Measurements from ENCODE around the gene EPB41.

EPB41 gene

DNA sequence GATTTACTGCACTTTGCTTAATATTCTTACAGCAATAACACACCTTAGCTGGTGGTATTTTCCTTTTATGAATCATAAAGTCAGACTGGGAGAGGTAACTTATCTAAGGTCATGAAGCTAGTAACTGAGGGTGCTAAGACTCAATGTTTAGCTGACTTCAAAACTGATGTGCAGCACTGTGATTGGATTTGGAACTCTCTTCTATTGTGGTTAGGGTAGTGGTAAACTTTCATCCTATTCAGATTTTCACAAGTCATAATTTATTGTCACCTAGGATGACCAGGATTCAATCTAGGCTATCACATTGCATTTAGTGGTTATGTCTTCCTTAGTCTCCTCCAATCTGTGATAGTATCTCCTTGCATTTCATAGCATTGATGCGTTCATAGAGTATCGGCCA is 18.9 kb downstream of the EPB41 start:
- no peaks in the 10 kb centered on the region for H3K36me3 ChIP-seq (ENCODE audit: control insufficient read depth, insufficient read depth, low read length)

DNA sequence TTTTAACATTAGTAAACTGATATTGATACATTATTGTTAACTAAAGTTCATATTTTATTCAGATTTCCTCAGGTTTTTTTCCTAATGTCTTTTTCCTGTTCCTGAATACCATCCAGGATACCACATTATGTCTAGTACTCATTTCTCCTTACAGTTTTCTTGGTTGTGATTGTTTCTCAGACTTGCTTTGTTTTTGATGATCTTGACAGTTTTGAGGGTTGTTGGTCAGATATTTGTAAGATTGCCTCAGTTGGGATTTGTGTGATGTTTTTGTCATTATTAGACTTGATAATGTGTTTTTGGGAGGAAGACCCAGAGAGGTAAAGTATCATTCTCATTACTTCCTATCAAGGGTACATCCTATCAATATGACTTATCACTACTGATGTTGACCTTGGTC is 19.5 kb downstream of the EPB41 start:
- Histone ChIP-seq H2BK5ac (ENCODE audit: low read length) (no peak overlapping the region), H3K79me1 (ENCODE audit: low read length) (no peaks in the 10 kb centered on the region), H3K23ac (ENCODE audit: low read length) (no peak overlapping the region), H3K4ac (ENCODE audit: low read depth, low read length) (no peak overlapping the region), H3K9ac (ENCODE audit: low read length) (no peak overlapping the region), H2BK120ac (ENCODE audit: low read depth, low read length) (no peak overlapping the region), H3K4me2 (ENCODE audit: low read length) (no peak overlapping the region), H3K36me3 (ENCODE audit: control insufficient read depth, insufficient read depth, low read length) (no peaks in the 10 kb centered on the region), H3K56ac (ENCODE audit: low read length) (no peak overlapping the region), H3K79me2 (ENCODE audit: control insufficient read depth, insufficient read depth, low read length) (no peaks in the 10 kb centered on the region), H3K4me1 (ENCODE audit: control insufficient read depth, low read depth, low read length) (no peaks in the 10 kb centered on the region), H3K27me3 (ENCODE audit: insufficient read depth, low read length, poor library complexity) (no peaks in the 10 kb centered on the region), H4K5ac (ENCODE audit: low read length) (no peak overlapping the region), H3K27ac (ENCODE audit: low read depth, low read length) (no peak overlapping the region), H2AK5ac (ENCODE audit: low read length) (no peak overlapping the region), H3K4me3 (ENCODE audit: low read length) (no peak overlapping the region), H4K8ac (ENCODE audit: low read depth, low read length) (no peak overlapping the region), H3K18ac (ENCODE audit: low read length) (no peak overlapping the region), H2BK15ac (replicated peaks; ENCODE audit: low read depth) (no peak overlapping the region)
- DNase-seq, result no peak

More for the DNA sequence above, 18.9 kb downstream of the EPB41 start:
- H2BK15ac ChIP-seq (replicated peaks; ENCODE audit: low read depth), result no peak overlapping the region
- H2BK120ac ChIP-seq (ENCODE audit: low read depth, low read length), result no peak overlapping the region
- H3K4me3 ChIP-seq (ENCODE audit: low read length), result no peak overlapping the region
- H2AK5ac ChIP-seq (ENCODE audit: low read length), result no peak overlapping the region
- H3K4ac ChIP-seq (ENCODE audit: low read depth, low read length), result no peak overlapping the region
- no peaks in the 10 kb centered on the region for H3K79me1 ChIP-seq (ENCODE audit: low read length)
- H3K18ac ChIP-seq (ENCODE audit: low read length), result no peak overlapping the region
- no peak overlapping the region for H3K23ac ChIP-seq (ENCODE audit: low read length)
- WGBS (ENCODE audit: extremely low coverage, insufficient coverage, low lambda C conversion rate), result no CpG with 5 or more reads among the region's 2 CpGs
- DNase-seq, result no peak
- no peak overlapping the region for H3K56ac ChIP-seq (ENCODE audit: low read length)
- H3K4me1 ChIP-seq (ENCODE audit: control insufficient read depth, low read depth, low read length), result peaks cover under 1% of the 10 kb centered on the region
- no peak overlapping the region for H4K8ac ChIP-seq (ENCODE audit: low read depth, low read length)
- no peaks in the 10 kb centered on the region for H3K27me3 ChIP-seq (ENCODE audit: insufficient read depth, low read length, poor library complexity)
- H4K5ac ChIP-seq (ENCODE audit: low read length), result no peak overlapping the region
- H3K4me2 ChIP-seq (ENCODE audit: low read length), result no peak overlapping the region
- H3K9ac ChIP-seq (ENCODE audit: low read length), result no peak overlapping the region
- no peak overlapping the region for H2BK5ac ChIP-seq (ENCODE audit: low read length)
- no peaks in the 10 kb centered on the region for H3K79me2 ChIP-seq (ENCODE audit: control insufficient read depth, insufficient read depth, low read length)
- no peak overlapping the region for H3K27ac ChIP-seq (ENCODE audit: low read depth, low read length)

DNA sequence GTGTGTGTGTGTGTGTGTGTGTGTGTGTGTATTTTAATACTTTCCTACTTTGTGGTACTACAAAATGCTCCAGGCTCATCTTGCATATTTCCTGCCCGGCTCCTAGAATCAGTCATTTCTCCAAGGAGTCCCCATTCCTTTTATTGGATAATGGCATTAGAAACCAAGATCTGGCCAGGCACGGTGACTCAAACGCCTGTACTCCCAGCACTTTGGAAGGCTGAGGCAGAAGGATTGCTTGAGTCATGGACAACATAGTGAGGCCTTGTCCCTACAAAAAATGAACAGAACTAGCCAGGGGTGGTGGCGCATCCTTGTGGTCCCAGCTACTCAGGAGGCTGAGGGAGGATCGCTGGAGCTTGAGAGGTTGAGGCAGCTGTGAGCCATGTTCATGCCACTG is 20.3 kb downstream of the EPB41 start:
- Histone ChIP-seq H3K79me2 (ENCODE audit: control insufficient read depth, insufficient read depth, low read length) (no peaks in the 10 kb centered on the region), H3K4me1 (ENCODE audit: control insufficient read depth, low read depth, low read length) (no peaks in the 10 kb centered on the region), H3K23ac (ENCODE audit: low read length) (no peak overlapping the region), H3K27ac (ENCODE audit: low read depth, low read length) (no peak overlapping the region), H3K18ac (ENCODE audit: low read length) (no peak overlapping the region), H4K8ac (ENCODE audit: low read depth, low read length) (no peak overlapping the region), H4K5ac (ENCODE audit: low read length) (no peak overlapping the region), H3K4ac (ENCODE audit: low read depth, low read length) (no peak overlapping the region), H3K56ac (ENCODE audit: low read length) (no peak overlapping the region), H3K4me3 (ENCODE audit: low read length) (no peak overlapping the region), H2BK5ac (ENCODE audit: low read length) (no peak overlapping the region), H3K79me1 (ENCODE audit: low read length) (no peaks in the 10 kb centered on the region), H3K36me3 (ENCODE audit: control insufficient read depth, insufficient read depth, low read length) (no peaks in the 10 kb centered on the region), H2BK120ac (ENCODE audit: low read depth, low read length) (no peak overlapping the region), H3K4me2 (ENCODE audit: low read length) (no peak overlapping the region), H3K27me3 (ENCODE audit: insufficient read depth, low read length, poor library complexity) (no peaks in the 10 kb centered on the region), H2AK5ac (ENCODE audit: low read length) (no peak overlapping the region), H3K9ac (ENCODE audit: low read length) (no peak overlapping the region), H2BK15ac (replicated peaks; ENCODE audit: low read depth) (no peak overlapping the region)
- DNase-seq, result no peak
- no CpG with 5 or more reads among the region's 5 CpGs for WGBS (ENCODE audit: extremely low coverage, insufficient coverage, low lambda C conversion rate)

DNA sequence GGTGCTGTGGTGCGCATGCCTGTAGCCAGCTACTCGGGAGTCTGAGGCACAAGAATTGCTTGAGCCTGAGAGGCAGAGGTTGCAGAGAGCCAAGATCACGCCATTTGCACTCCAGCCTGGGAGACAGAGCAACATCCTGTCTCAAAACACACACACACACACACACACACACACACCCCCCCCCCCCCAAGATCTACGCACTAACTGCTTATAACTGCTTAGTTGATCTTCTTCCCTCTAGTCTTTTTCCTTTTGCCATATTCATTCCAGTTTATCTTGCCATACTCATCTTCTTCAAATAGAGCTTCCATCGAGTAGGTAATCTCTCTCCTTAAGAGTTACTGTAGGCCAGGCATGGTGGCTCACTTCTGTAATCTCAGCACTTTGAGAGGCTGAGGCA is 20.9 kb downstream of the EPB41 start:
- WGBS (ENCODE audit: extremely low coverage, insufficient coverage, low lambda C conversion rate), result no CpG with 5 or more reads among the region's 5 CpGs
- H3K9ac ChIP-seq (ENCODE audit: low read length), result no peak overlapping the region

DNA sequence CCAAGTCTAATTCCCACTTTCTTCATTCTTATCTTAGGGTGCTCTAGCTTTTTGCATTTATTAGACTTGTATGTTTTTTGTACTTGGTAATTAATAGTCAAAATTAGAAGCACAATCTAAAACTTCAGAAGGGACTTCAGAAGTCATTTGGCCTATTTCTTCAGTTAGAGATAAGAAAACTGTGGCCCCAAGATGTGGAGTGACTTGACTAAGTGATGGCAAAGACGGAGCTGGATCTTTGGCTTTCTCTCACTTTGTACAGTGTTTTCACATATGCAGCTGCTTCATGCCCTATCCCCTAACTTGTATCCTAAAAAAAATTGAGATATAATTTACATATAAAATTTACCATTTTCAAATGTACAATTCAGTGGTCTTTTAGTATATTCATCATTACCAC is 21.7 kb downstream of the EPB41 start:
- Histone ChIP-seq H2BK5ac (ENCODE audit: low read length) (no peak overlapping the region), H3K27me3 (ENCODE audit: insufficient read depth, low read length, poor library complexity) (no peaks in the 10 kb centered on the region), H3K56ac (ENCODE audit: low read length) (no peak overlapping the region), H3K4me1 (ENCODE audit: control insufficient read depth, low read depth, low read length) (no peaks in the 10 kb centered on the region), H2BK15ac (replicated peaks; ENCODE audit: low read depth) (no peak overlapping the region), H3K79me1 (ENCODE audit: low read length) (no peaks in the 10 kb centered on the region), H2AK5ac (ENCODE audit: low read length) (no peak overlapping the region), H3K27ac (ENCODE audit: low read depth, low read length) (no peak overlapping the region), H4K8ac (ENCODE audit: low read depth, low read length) (no peak overlapping the region), H3K18ac (ENCODE audit: low read length) (no peak overlapping the region), H3K4me2 (ENCODE audit: low read length) (no peak overlapping the region), H3K9ac (ENCODE audit: low read length) (no peak overlapping the region), H3K23ac (ENCODE audit: low read length) (no peak overlapping the region), H3K36me3 (ENCODE audit: control insufficient read depth, insufficient read depth, low read length) (no peaks in the 10 kb centered on the region), H4K5ac (ENCODE audit: low read length) (no peak overlapping the region), H2BK120ac (ENCODE audit: low read depth, low read length) (no peak overlapping the region), H3K79me2 (ENCODE audit: control insufficient read depth, insufficient read depth, low read length) (no peaks in the 10 kb centered on the region), H3K4me3 (ENCODE audit: low read length) (no peak overlapping the region), H3K4ac (ENCODE audit: low read depth, low read length) (no peak overlapping the region)
- DNase-seq, result no peak
- no CpG with 5 or more reads among the region's 1 CpG for WGBS (ENCODE audit: extremely low coverage, insufficient coverage, low lambda C conversion rate)

More for the DNA sequence above, 20.9 kb downstream of the EPB41 start:
- Histone ChIP-seq H3K36me3 (ENCODE audit: control insufficient read depth, insufficient read depth, low read length) (no peaks in the 10 kb centered on the region), H4K5ac (ENCODE audit: low read length) (no peak overlapping the region), H3K4me1 (ENCODE audit: control insufficient read depth, low read depth, low read length) (no peaks in the 10 kb centered on the region), H3K27ac (ENCODE audit: low read depth, low read length) (no peak overlapping the region), H3K18ac (ENCODE audit: low read length) (no peak overlapping the region), H3K4me2 (ENCODE audit: low read length) (no peak overlapping the region), H3K79me1 (ENCODE audit: low read length) (no peaks in the 10 kb centered on the region), H2AK5ac (ENCODE audit: low read length) (no peak overlapping the region), H2BK5ac (ENCODE audit: low read length) (no peak overlapping the region), H3K79me2 (ENCODE audit: control insufficient read depth, insufficient read depth, low read length) (no peaks in the 10 kb centered on the region), H3K4me3 (ENCODE audit: low read length) (no peak overlapping the region), H3K4ac (ENCODE audit: low read depth, low read length) (no peak overlapping the region), H2BK120ac (ENCODE audit: low read depth, low read length) (no peak overlapping the region), H4K8ac (ENCODE audit: low read depth, low read length) (no peak overlapping the region), H3K27me3 (ENCODE audit: insufficient read depth, low read length, poor library complexity) (no peaks in the 10 kb centered on the region), H3K23ac (ENCODE audit: low read length) (no peak overlapping the region), H2BK15ac (replicated peaks; ENCODE audit: low read depth) (no peak overlapping the region), H3K56ac (ENCODE audit: low read length) (no peak overlapping the region)
- DNase-seq, result no peak

DNA sequence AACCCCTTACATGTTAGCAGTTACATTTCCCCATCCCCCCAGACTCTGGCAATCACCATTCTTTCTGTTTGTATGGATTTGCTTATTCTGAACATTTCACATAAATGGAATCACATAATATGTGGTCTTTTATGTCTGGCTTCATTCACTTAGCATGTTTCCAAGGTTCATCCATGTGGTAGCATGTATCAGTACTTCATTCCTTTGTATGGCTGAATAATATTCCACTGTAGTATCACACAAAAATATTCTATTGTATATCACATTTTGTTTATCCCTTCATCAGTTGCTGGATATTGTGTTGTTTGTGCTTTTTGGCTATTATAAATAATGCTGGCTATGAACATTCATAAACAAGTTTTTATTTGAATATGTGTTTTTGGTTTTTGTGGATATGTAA is 22.2 kb downstream of the EPB41 start:
- no peak overlapping the region for H3K23ac ChIP-seq (ENCODE audit: low read length)
- no peak overlapping the region for H2BK120ac ChIP-seq (ENCODE audit: low read depth, low read length)
- H3K4me3 ChIP-seq (ENCODE audit: low read length), result no peak overlapping the region
- H2BK5ac ChIP-seq (ENCODE audit: low read length), result no peak overlapping the region
- no peak overlapping the region for H3K9ac ChIP-seq (ENCODE audit: low read length)
- H3K27ac ChIP-seq (ENCODE audit: low read depth, low read length), result no peak overlapping the region
- no peaks in the 10 kb centered on the region for H3K36me3 ChIP-seq (ENCODE audit: control insufficient read depth, insufficient read depth, low read length)
- no peak for DNase-seq
- no peak overlapping the region for H3K4me2 ChIP-seq (ENCODE audit: low read length)
- H2AK5ac ChIP-seq (ENCODE audit: low read length), result no peak overlapping the region
- no peak overlapping the region for H4K8ac ChIP-seq (ENCODE audit: low read depth, low read length)
- H3K4ac ChIP-seq (ENCODE audit: low read depth, low read length), result no peak overlapping the region
- no peaks in the 10 kb centered on the region for H3K4me1 ChIP-seq (ENCODE audit: control insufficient read depth, low read depth, low read length)
- H3K79me2 ChIP-seq (ENCODE audit: control insufficient read depth, insufficient read depth, low read length), result no peaks in the 10 kb centered on the region
- no peak overlapping the region for H2BK15ac ChIP-seq (replicated peaks; ENCODE audit: low read depth)
- H3K27me3 ChIP-seq (ENCODE audit: insufficient read depth, low read length, poor library complexity), result no peaks in the 10 kb centered on the region
- no peaks in the 10 kb centered on the region for H3K79me1 ChIP-seq (ENCODE audit: low read length)
- no peak overlapping the region for H3K18ac ChIP-seq (ENCODE audit: low read length)
- H4K5ac ChIP-seq (ENCODE audit: low read length), result no peak overlapping the region
- H3K56ac ChIP-seq (ENCODE audit: low read length), result no peak overlapping the region
